Activated CD4-positive, alpha-beta T cell treated with anti-CD3 and anti-CD28 coated beads for 4 hours (primary cell): Measurements from ENCODE around the gene COBL.
A peak's percentile ranks its signal among the peaks of the same experiment; 100 is the strongest.

ENCODE experiments used
- DNase-seq, 2 donors: peaks; one replicate each; pipeline ENCODE4 v3.0.0-alpha.2; 2020

The COBL gene

GRCh38 chr7:51175992-51176388 is 140.6 kb downstream of the COBL start:
- no peak for DNase-seq

- DNase-seq = no peak
Measured at GRCh38 chr7:51175316-51175991, 141.2 kb downstream of the COBL start.

- DNase-seq = no peak
Measured at GRCh38 chr7:51165337-51165736, 151.3 kb downstream of the COBL start.

GRCh38 chr7:51162724-51163329 is 153.8 kb downstream of the COBL start:
- peak; percentile 47 to 73 for DNase-seq

GRCh38 chr7:51161937-51162336 is 154.7 kb downstream of the COBL start:
- no peak for DNase-seq

GRCh38 chr7:51160990-51161615 is 155.5 kb downstream of the COBL start:
- DNase-seq = peak; percentile 30 to 48

GRCh38 chr7:51160411-51160810 is 156.2 kb downstream of the COBL start:
- DNase-seq = no peak

GRCh38 chr7:51158742-51159445 is 157.7 kb downstream of the COBL start:
- DNase-seq = no peak

GRCh38 chr7:51158211-51158610 is 158.4 kb downstream of the COBL start:
- no peak for DNase-seq

- DNase-seq = no peak
Measured at GRCh38 chr7:51154201-51154600, 162.4 kb downstream of the COBL start.

- DNase-seq = no peak
Measured at GRCh38 chr7:51152706-51153200, 163.9 kb downstream of the COBL start.

- DNase-seq = no peak
Measured at GRCh38 chr7:51151455-51151854, 165.2 kb downstream of the COBL start.

GRCh38 chr7:51150193-51150592 is 166.4 kb downstream of the COBL start:
- no peak for DNase-seq

GRCh38 chr7:51148216-51148615 is 168.4 kb downstream of the COBL start:
- no peak for DNase-seq

- DNase-seq = no peak
Measured at GRCh38 chr7:51146816-51147586, 169.6 kb downstream of the COBL start.

GRCh38 chr7:51144178-51144577 is 172.4 kb downstream of the COBL start:
- DNase-seq = no peak

- no peak for DNase-seq
Measured at GRCh38 chr7:51142741-51143385, 173.7 kb downstream of the COBL start.

- DNase-seq = no peak
Measured at GRCh38 chr7:51141451-51142003, 175.1 kb downstream of the COBL start.

- DNase-seq = no peak
Measured at GRCh38 chr7:51140199-51141164, 176.1 kb downstream of the COBL start.

GRCh38 chr7:51139796-51140195 is 176.8 kb downstream of the COBL start:
- DNase-seq = no peak
